GOT3 (cell line): ENCODE results near the gene REPS1.
A peak's percentile ranks its signal among the peaks of the same experiment; 100 is the strongest.
"Not testable (repeated sequence)": the region's sequence is repeated elsewhere in the genome, so short reads cannot be mapped to it uniquely, and the experiment has no call there.

Source experiments
- DNase-seq: peaks from one replicate; lab custom pipeline; 2025; ENCODE audit warnings: mixed read lengths; lab: John Stamatoyannopoulos, UW

Gene REPS1, protein sequence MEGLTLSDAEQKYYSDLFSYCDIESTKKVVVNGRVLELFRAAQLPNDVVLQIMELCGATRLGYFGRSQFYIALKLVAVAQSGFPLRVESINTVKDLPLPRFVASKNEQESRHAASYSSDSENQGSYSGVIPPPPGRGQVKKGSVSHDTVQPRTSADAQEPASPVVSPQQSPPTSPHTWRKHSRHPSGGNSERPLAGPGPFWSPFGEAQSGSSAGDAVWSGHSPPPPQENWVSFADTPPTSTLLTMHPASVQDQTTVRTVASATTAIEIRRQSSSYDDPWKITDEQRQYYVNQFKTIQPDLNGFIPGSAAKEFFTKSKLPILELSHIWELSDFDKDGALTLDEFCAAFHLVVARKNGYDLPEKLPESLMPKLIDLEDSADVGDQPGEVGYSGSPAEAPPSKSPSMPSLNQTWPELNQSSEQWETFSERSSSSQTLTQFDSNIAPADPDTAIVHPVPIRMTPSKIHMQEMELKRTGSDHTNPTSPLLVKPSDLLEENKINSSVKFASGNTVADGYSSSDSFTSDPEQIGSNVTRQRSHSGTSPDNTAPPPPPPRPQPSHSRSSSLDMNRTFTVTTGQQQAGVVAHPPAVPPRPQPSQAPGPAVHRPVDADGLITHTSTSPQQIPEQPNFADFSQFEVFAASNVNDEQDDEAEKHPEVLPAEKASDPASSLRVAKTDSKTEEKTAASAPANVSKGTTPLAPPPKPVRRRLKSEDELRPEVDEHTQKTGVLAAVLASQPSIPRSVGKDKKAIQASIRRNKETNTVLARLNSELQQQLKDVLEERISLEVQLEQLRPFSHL

DNA sequence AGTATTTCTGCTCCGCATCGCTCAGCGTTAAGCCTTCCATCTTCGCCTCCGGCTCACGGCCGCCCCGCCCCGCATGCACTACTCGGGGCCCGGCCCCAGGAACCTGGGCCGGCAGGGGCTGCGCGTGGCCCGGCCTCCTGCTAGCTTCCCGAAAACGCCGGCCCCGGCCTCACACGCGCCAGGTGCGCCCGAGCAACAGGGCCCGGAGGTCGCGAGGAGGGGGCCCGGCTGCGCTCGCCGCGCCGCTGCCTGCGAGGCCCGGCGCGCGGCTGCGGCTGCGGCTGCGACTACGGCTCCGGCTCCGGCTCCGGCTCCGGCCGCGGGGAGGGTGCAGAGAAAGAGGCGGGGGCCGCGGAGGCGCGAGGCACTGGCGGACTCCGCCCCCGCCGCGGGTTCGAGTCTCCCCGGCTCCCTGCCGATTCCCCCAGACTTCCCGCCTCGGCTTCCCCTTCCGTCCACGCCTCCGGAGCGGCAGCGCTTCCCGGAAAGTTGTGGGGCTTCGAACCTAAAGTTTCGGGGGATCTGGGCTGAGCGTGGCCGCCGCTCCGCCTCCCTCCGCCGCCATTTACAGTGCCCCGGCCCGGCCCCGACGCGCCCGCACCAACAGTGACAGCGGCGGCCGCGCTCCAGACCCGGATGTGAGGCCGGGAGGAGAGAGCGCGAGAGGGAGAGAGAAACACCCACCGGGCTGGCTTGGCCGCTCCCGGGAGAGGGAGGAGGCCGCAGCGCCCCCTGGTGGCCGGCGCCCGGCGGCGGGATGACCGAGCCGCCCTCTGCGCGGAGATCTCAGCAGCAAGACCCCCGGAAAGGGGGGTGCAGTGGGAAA lies at the start of gene REPS1:
REPS1 (minus strand) TSS at position 611 of the 826 bp plus-strand sequence; CDS start at position 40, 571 bp downstream.
- peak; percentile 82 for DNase-seq

- no peak for DNase-seq
Observed at GRCh38 chr6:139037490-139037889, 49.4 kb upstream of the REPS1 start.

DNA sequence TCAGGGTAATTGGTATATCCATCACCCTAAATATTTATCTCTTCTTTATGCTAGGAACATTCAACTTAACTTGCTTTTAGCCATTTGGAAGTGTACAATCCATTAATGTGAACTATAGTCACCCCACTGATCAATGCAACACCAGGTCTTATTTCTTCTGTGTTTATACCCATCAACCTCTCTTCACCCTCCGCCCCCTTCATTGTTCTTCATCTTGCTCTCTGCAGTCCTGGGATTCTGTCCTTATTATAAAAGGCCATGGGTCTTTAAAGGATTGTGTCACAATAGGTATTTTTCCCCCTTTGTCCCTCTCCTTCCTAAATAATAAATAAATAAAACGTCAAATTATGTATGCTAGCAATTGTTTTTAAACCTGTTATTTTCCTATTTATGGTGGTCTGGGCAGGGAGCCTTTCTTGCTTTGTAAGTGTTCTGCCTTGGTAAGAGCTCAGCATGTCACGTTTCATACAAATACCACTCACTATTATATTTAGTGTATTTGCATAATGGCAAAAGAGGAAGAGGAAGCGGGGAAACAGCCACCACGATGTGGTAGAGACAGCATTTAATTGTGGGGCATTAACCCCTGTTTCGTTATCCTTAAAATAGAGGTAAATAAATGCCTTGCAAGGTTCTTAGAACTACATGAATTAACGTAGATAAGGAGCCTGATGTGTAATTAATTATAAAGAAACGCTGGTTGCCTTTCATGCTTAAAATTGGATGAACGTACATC lies 42.3 kb upstream of the REPS1 start:
- no peak for DNase-seq

DNA sequence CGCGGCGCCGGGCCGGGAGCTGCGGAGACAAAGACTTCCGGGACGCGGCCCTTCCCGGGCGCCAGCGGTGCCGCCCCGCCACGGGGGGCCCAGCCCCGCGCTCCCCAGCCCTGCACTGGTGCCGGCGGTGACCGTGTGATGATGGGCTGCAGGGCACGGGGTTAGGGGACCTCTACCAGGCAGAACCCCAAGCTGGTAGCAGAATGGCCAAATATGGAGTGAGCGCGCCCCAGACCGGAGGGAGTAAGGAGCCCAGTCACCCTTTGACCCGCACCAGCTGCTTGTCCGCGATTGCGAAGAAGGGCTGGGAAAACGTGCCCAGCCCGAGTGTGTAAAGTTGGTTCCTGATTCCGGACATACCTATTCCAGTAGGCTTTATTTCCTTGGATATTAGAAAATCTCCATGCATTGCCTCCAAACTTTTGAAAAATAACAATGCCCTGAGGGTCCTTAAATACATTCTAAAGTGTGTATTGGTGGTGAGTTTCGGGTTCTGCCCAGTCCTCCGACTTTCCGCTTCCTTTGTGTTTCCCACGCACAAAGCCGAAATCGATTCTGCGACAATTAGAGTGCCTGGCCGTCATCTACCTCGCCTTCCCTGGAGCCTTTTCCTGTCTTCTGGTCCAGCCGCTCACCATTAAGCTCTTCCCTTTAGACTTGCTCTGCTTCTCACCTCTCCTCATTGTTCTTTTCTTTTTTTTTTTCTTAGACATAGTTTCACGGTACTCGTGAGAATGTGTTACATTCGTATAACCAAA lies 41.6 kb upstream of the REPS1 start:
- no peak for DNase-seq

DNA sequence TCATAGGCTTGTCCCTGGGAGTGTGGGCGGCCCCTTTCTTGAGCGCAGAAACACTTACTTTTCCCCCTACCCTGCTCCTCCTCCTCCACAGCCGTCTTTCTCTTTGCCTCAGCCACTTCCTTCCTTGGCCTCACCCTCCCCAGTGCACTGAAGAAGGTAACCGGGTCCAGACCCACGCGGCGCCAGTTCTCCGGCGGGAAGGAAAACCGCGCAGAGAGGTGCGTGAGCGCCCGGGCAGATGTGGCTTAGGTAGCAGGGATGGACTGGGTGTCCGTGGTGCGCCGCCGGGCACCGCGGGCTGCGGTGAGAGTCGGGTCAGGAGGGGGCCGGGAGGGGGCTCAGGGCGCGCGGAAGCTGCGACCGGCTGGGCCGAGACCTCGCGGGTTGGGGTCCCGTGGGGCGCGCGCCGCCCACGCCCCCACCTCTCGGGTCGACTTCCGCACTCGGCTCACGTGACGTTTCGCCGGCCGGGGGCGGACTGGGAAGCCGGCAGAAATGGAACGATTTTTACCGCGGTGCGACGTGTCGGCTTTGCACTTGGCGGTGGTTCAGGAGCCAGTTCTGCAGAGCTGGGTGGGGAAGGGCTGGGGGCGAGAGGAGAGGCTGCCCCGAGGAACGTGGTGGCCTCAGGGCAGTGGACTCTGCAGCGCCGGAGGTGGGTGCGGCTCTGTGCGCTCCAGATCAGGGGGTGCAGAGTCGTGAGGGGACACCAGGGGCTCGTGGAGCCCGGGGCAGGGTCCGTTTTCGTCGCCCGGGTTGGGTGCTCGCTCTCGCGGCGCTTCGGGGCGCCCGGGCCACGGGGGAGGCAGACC lies 40.8 kb upstream of the REPS1 start, which contains the start of gene ABRACL:
ABRACL (plus strand) TSS at position 88 of the 812 bp plus-strand sequence. CDS start 5,416 bp downstream, outside the sequence.
- DNase-seq = peak; percentile 50

- no peak for DNase-seq
Observed at GRCh38 chr6:139028215-139028657, 40.2 kb upstream of the REPS1 start.

DNA sequence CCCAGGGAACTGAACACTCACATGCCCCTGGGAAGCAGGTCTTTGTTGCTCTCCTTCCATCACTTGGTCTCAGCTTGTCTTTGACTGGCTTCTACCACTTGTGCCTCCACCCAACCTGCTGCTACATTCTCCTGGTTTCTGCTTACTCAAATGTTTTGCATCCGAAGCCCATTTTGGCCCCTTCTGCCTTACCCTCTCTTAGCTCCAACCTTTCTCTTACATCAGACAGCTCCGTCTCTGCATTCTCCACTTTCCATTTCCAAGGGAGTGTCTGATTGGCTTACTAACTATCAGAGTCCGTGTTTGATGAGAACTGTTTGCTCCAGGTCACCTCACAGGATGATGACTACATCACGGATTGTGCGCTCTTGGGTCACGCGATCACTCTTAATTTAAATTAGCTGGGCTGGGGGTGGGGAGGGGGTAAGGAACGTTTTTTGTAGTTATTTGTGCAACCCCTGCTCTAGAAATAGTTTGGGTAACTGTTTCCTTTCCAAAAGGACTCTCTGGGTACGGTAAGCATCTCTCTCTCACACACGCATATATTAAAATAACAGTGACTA lies 39.6 kb upstream of the REPS1 start:
- DNase-seq = no peak

DNA sequence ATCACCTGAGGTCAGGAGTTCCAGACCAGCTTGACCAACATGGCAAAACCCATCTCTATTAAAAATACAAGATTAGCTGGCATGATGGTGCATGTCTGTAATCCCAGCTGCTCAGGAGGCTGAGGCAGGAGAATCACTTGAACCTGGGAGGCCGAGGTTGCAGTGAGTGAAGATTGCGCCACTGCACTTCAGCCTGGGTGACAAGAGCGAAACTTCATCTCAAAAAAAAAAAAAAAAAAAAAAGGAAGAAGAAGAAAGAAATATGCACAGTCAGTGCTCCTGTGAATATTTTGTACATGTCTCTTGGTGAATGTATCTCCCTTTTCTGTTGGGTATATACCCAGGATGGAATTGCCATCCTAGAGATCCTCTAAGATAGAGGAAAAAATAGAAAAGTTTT lies 37.4 kb upstream of the REPS1 start:
- not testable (repeated sequence) for DNase-seq

- DNase-seq = no peak
Observed at GRCh38 chr6:139020689-139021088, 32.6 kb upstream of the REPS1 start.

- no peak for DNase-seq
Observed at GRCh38 chr6:139019722-139020121, 31.7 kb upstream of the REPS1 start.

DNA sequence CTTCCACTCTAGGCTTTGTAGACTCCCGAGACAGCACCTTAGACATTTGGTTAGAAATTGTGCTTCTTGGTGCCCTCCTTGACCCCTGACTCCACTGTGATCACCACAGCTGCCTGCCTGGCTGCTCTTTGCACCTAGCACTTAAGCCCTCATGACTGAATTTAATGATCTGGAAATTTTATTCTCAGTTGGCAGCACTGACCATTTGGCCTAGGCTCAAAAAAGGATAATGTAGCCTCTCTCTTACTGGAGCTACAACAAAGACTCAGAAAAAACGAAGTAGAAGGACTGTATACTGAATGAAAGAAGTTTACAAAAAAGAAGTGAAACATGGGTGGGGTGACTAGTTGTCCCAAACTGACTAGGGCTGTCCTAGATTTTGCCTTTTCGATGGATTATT lies 29.2 kb upstream of the REPS1 start:
- DNase-seq = no peak

GRCh38 chr6:139016337-139017213 lies 28.5 kb upstream of the REPS1 start:
- DNase-seq = no peak

- DNase-seq = no peak
Observed at GRCh38 chr6:139014945-139015344, 26.9 kb upstream of the REPS1 start.

DNA sequence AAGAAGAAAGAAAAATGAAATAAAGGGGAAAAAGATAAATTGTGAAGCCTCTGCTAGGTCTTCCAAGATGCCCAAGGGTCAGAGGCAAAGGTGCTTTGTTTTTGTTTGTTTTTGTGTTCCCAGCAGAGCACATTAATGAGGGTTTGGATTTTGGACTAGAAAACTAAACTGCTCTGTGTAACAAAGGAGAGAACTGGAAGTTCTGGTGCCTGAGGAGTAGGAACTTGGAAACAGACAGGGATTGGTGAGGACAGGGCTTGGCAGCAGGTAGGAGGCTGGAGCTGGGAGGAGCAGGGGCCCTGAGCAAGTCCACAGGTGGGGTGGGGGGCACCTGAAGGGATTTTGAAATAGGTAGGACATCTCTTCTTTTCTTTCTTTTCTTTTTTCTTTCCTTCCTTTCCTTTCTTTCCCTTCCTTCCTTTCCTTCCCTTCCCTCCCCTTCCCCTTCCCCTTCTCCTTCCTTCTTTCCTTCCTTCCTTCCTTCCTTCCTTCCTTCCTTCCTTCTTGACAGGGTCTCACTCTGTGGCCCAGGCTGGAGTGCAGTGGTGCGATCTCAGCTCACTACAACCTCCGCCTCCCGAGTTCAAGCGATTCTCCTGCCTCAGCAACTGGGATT lies 25.2 kb upstream of the REPS1 start:
- no peak for DNase-seq

GRCh38 chr6:139011980-139012379 lies 23.9 kb upstream of the REPS1 start:
- DNase-seq = no peak

- DNase-seq = no peak
Observed at GRCh38 chr6:139010674-139011073, 22.6 kb upstream of the REPS1 start.

GRCh38 chr6:139008117-139008516 lies 20.1 kb upstream of the REPS1 start:
- no peak for DNase-seq

DNA sequence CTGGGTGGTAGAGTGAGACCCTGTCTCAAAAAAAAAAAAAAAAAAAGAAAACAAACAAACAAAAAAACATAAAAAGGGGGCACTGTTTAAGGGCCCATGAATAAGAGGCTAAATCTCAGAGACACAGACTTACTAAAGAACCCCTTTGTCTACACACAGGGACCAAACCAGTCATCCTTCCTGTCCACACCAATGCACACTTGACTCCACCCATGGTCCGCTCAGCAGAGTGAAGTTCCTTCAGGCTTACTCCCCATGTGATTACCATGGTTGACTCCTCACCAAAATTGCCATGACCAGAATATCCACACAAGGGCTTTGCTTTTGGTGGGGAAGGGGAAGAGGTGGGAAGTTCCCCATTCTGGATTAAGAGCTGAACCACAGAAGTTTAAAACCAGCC lies 19.4 kb upstream of the REPS1 start:
- DNase-seq = no peak
